Measurements from ENCODE around the gene TOP2B.

- TF ChIP-seq CTCF (IDR thresholded peaks at IDR 0.05) (no peak), POLR2A (IDR thresholded peaks at IDR 0.05; ENCODE audit: low read depth) (no peak)
Observed at GRCh38 chr3:25554376-25554775, 110.3 kb downstream of the TOP2B start.

Measured in esophagus muscularis mucosa (tissue), 3 donors.